Suprapubic skin (tissue), 4 donors: ENCODE results near the gene TCHH.

Source experiments
- CTCF ChIP-seq, 2 donors: fragments of 200-600 bp in 1 of 2; fragments of 450-650 bp in 1 of 2; sonication (generic) in 1 of 2; IDR thresholded peaks; one replicate each; pipeline ENCODE4 v1.5.1; 2016 to 2019; ENCODE audit warnings: antibody characterized with exemption in 2 of 2, mild to moderate bottlenecking in 1 of 2, moderate library complexity in 1 of 2
- POLR2A ChIP-seq, 2 donors: fragments of 450-650 bp; IDR thresholded peaks; one replicate each; pipeline ENCODE4 v1.6.1; 2017; ENCODE audit warnings: antibody characterized with exemption in 2 of 2, mild to moderate bottlenecking in 2 of 2, moderate library complexity in 2 of 2
- POLR2AphosphoS5 ChIP-seq, 3 donors: sonication (generic); formaldehyde crosslinking; IDR thresholded peaks; one replicate each; pipeline ENCODE4 v1.6.1; 2017; ENCODE audit warnings: antibody characterized with exemption in 3 of 3

DNA sequence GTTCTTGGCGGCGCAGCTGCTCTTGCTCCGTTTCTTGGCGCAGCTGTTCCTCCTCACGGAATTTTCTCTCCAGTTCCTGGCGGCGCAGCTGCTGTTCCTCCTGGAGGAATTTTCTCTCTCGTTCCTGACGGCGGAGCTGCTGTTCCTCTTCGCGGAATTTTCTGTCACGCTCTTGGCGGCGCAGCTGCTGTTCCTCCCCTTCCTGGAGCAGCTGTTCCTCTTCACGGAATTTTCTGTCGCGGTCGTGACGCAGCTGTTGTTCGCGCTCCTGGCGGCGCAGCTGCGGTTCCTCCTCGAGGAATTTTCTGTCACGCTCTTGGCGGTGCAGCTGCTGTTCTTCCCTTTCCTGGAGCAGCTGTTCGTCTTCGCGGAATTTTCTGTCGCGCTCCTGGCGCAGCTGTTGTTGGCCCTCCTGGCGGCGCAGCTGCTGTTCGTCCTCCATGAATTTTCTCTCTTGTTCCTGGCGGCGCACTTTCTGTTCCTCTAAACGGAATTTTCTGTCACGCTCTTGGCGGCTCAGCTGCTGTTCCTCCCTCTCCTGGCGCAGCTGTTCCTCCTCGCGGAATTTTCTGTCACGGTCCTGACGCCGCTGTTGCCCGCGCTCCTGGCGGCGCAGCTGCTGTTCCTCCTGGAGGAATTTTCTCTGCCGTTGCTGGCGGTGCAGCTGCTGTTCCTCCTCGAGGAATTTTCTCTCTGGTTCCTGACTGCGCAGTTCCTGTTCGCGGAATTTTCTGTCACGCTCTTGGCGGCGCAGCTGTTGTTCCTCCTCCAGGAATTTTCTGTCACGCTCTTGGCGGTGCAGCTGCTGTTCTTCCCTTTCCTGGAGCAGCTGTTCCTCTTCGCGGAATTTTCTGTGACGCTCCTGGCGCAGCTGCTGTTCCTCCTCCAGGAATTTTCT lies 7.0 kb downstream of the TCHH start:
- TF ChIP-seq CTCF (IDR thresholded peaks at IDR 0.05) (no peak), POLR2AphosphoS5 (IDR thresholded peaks at IDR 0.05) (no peak), POLR2A (IDR thresholded peaks at IDR 0.05) (no peak)
